Measurements from ENCODE around the gene GDI1.

DNA sequence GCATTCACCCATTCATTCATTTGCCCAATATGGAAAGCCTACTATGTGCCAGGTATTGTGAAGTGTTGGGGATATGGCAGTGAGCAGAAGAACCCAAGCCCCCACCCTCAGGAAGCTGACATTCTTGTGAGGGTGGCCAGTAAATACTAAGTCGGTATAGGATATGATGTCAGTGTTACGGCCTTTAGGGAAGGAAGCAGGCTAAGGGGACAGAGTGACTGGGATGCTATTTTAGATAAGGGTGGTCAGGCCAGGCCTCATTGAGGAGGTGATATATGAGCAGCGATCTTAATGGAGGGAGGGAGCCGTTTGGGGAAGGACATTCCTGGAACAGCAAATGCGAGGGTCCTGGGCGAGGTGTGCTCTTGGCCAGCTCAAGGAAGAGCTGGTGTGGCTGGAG, 6.5 kb upstream of the GDI1 start:
- TF ChIP-seq POLR2AphosphoS5 (IDR thresholded peaks at IDR 0.05) = no peak
- TF ChIP-seq, protein P1, sequence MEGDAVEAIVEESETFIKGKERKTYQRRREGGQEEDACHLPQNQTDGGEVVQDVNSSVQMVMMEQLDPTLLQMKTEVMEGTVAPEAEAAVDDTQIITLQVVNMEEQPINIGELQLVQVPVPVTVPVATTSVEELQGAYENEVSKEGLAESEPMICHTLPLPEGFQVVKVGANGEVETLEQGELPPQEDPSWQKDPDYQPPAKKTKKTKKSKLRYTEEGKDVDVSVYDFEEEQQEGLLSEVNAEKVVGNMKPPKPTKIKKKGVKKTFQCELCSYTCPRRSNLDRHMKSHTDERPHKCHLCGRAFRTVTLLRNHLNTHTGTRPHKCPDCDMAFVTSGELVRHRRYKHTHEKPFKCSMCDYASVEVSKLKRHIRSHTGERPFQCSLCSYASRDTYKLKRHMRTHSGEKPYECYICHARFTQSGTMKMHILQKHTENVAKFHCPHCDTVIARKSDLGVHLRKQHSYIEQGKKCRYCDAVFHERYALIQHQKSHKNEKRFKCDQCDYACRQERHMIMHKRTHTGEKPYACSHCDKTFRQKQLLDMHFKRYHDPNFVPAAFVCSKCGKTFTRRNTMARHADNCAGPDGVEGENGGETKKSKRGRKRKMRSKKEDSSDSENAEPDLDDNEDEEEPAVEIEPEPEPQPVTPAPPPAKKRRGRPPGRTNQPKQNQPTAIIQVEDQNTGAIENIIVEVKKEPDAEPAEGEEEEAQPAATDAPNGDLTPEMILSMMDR (IDR thresholded peaks at IDR 0.05) = no peak

Measured in sigmoid colon (tissue), 4 donors.